PFSK-1 (cell line): Measurements from ENCODE around the gene HLA-DQB1.

Source experiments
- FOXP2 ChIP-seq: optimal IDR thresholded peaks from 2 replicates; pipeline ENCODE3; 2011; ENCODE audit warnings: borderline replicate concordance, control low read depth, inconsistent platforms; ENCODE audit not compliant: insufficient read depth; ENCODE audit errors: extremely low read length, extremely low read depth
- POLR2AphosphoS5 ChIP-seq: IDR thresholded peaks from 2 replicates; pipeline ENCODE4 v1.6.1; 2012; ENCODE audit warnings: low read depth, mild to moderate bottlenecking, control low read depth, low read length, moderate library complexity
- SIN3A ChIP-seq: IDR thresholded peaks from 2 replicates; pipeline ENCODE4 v1.6.1; 2012; ENCODE audit warnings: mild to moderate bottlenecking, low read length, moderate library complexity, borderline replicate concordance; ENCODE audit not compliant: insufficient read depth
- TAF1 ChIP-seq: IDR thresholded peaks from 2 replicates; pipeline ENCODE4 v1.6.1; 2012; ENCODE audit warnings: low read length, control low read depth, borderline replicate concordance; ENCODE audit not compliant: insufficient read depth
- TF ChIP-seq, protein P1 (sequence below), 2 experiments: IDR thresholded peaks; 2 replicates each; pipeline versions ENCODE4 v1.6.1 to v1.8.0; 2011 to 2012; ENCODE audit warnings: low read depth in 2 of 2, low read length in 2 of 2, control low read depth in 1 of 2, inconsistent platforms in 1 of 2, mild to moderate bottlenecking in 1 of 2, moderate library complexity in 1 of 2; ENCODE audit not compliant: insufficient read depth in 1 of 2

- TF ChIP-seq TAF1 = no peak
- TF ChIP-seq POLR2AphosphoS5 = no peak
- TF ChIP-seq, protein P1, sequence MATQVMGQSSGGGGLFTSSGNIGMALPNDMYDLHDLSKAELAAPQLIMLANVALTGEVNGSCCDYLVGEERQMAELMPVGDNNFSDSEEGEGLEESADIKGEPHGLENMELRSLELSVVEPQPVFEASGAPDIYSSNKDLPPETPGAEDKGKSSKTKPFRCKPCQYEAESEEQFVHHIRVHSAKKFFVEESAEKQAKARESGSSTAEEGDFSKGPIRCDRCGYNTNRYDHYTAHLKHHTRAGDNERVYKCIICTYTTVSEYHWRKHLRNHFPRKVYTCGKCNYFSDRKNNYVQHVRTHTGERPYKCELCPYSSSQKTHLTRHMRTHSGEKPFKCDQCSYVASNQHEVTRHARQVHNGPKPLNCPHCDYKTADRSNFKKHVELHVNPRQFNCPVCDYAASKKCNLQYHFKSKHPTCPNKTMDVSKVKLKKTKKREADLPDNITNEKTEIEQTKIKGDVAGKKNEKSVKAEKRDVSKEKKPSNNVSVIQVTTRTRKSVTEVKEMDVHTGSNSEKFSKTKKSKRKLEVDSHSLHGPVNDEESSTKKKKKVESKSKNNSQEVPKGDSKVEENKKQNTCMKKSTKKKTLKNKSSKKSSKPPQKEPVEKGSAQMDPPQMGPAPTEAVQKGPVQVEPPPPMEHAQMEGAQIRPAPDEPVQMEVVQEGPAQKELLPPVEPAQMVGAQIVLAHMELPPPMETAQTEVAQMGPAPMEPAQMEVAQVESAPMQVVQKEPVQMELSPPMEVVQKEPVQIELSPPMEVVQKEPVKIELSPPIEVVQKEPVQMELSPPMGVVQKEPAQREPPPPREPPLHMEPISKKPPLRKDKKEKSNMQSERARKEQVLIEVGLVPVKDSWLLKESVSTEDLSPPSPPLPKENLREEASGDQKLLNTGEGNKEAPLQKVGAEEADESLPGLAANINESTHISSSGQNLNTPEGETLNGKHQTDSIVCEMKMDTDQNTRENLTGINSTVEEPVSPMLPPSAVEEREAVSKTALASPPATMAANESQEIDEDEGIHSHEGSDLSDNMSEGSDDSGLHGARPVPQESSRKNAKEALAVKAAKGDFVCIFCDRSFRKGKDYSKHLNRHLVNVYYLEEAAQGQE (IDR thresholded peaks at IDR 0.05; ENCODE audit: insufficient read depth in 1 of 2, low read depth in 2 of 2, low read length in 2 of 2) = no peak
- no peak for TF ChIP-seq SIN3A
- TF ChIP-seq FOXP2 = no peak
Measured at GRCh38 chr6:32669893-32670292, 3.4 kb upstream of the HLA-DQB1 start.
